Panc1 (cell line): ENCODE data around the gene SOX18. TPM values are rescaled to one million over a fixed set of nuclear protein-coding genes. Genes with fewer than 3 reads are reported as not detected.

Experiments used
- ATAC-seq: fragments of 200-7000 bp; cut with Tn5 transposase; 2 replicates; pipeline ENCODE4 v1.9.1; 2020; ENCODE audit warnings: mild to moderate bottlenecking, moderate library complexity
- BruUV-seq: library from RNA; stranded (reverse); fragments of 400-500 nt; replicated peaks from 2 replicates; lab custom pipeline; 2021; lab: Mats Ljungman, UMichigan
- CTCF ChIA-PET: fragments of 300-600 bp; sonication (Branson Sonifier 250); formaldehyde crosslinking; loops from one replicate; lab custom pipeline; 2022; ENCODE audit warnings: antibody characterized with exemption; lab: Charles Lee
- POLR2A ChIA-PET: fragments of 300-600 bp; sonication (Branson Sonifier 250); formaldehyde crosslinking; loops from one replicate; lab custom pipeline; 2022; ENCODE audit warnings: antibody characterized with exemption; lab: Charles Lee
- DNase-seq: peaks from one replicate; pipeline ENCODE4 v3.0.0-alpha.2; 2010; ENCODE audit warnings: low read depth, low spot score
- H3K27ac ChIP-seq: 2 replicates; pipeline ENCODE4 v1.5.1; 2011; ENCODE audit warnings: mild to moderate bottlenecking, low read length, inconsistent platforms
- H3K27me3 ChIP-seq: fragments of 200-500 bp; sonication (Bioruptor generic); 2 replicates; pipeline ENCODE4 v1.6.0; 2014; ENCODE audit warnings: low read length, inconsistent platforms; ENCODE audit not compliant: control insufficient read depth, insufficient read depth
- H3K36me3 ChIP-seq: fragments of 200-500 bp; sonication (Bioruptor generic); 2 replicates; pipeline ENCODE4 v1.5.1; 2014; ENCODE audit warnings: inconsistent platforms, mild to moderate bottlenecking, low read length, moderate library complexity; ENCODE audit not compliant: control insufficient read depth, insufficient read depth
- H3K4me1 ChIP-seq: 2 replicates; pipeline ENCODE4 v1.5.1; 2011; ENCODE audit warnings: inconsistent platforms, mild to moderate bottlenecking, low read length, moderate library complexity; ENCODE audit not compliant: control insufficient read depth, insufficient read depth
- H3K4me3 ChIP-seq, 2 experiments: 2 replicates each; pipeline ENCODE4 v1.5.1; 2011 to 2012; ENCODE audit warnings: low read depth in 2 of 2, low read length in 2 of 2, mild to moderate bottlenecking in 2 of 2, inconsistent platforms in 1 of 2, moderate library complexity in 1 of 2
- H3K9me3 ChIP-seq: fragments of 200-500 bp; sonication (Bioruptor generic); 2 replicates; pipeline ENCODE4 v1.5.1; 2014; ENCODE audit warnings: low read depth, mild to moderate bottlenecking, inconsistent platforms, low read length, moderate library complexity; ENCODE audit not compliant: control insufficient read depth, insufficient read depth
- CTCF ChIP-seq: fragments of 450-650 bp; IDR thresholded peaks from 2 replicates; pipeline ENCODE4 v1.5.1; 2017; ENCODE audit warnings: mild to moderate bottlenecking
- POLR2AphosphoS5 ChIP-seq: IDR thresholded peaks from 2 replicates; pipeline ENCODE4 v1.6.1; 2012; ENCODE audit warnings: mild to moderate bottlenecking, low read depth, low read length, moderate library complexity
- SIN3A ChIP-seq: IDR thresholded peaks from 2 replicates; pipeline ENCODE4 v1.6.1; 2012; ENCODE audit warnings: low read depth, mild to moderate bottlenecking, low read length, moderate library complexity, borderline replicate concordance; ENCODE audit not compliant: insufficient read depth
- TCF7L2 ChIP-seq: IDR thresholded peaks from 2 replicates; pipeline ENCODE4 v1.6.1; 2011; ENCODE audit warnings: mild to moderate bottlenecking, low read depth, low read length, inconsistent platforms
- in situ Hi-C: cut with HindIII; loops from 2 replicates; pipeline ENCODE4 v1.10.0; 2016; ENCODE audit warnings: low sequenced_read_pairs, low pct_unique_long_range_greater_than_20kb
- intact Hi-C: fragments of 100-400 bp; cut with micrococcal nuclease; formaldehyde crosslinking; loops from one replicate; pipeline ENCODE4 v1.10.0; 2022; ENCODE audit not compliant: unreplicated experiment
- total RNA-seq: library from RNA; stranded (reverse); gene quantifications from one replicate; pipeline ENCODE4 v1.2.1, GENCODE V29; 2021; ENCODE audit not compliant: unreplicated experiment
- TF ChIP-seq, protein P1 (sequence below), 2 experiments: IDR thresholded peaks; 2 replicates each; pipeline ENCODE4 v1.6.1; 2011 to 2012; ENCODE audit warnings: low read depth in 2 of 2, control low read depth in 1 of 2, low read length in 1 of 2, mild to moderate bottlenecking in 1 of 2, moderate library complexity in 1 of 2; ENCODE audit not compliant: insufficient read depth in 1 of 2

The SOX18 gene
- total RNA-seq, 1 experiment from 2014 or later = 18.7 TPM

- no TSS peak for BruUV-seq
- ChIA-PET POLR2A (no interaction called here), CTCF (no interaction called here)
- no peak for TF ChIP-seq CTCF
- TF ChIP-seq SIN3A = no peak
- TF ChIP-seq TCF7L2 = no peak
- TF ChIP-seq, protein P1, sequence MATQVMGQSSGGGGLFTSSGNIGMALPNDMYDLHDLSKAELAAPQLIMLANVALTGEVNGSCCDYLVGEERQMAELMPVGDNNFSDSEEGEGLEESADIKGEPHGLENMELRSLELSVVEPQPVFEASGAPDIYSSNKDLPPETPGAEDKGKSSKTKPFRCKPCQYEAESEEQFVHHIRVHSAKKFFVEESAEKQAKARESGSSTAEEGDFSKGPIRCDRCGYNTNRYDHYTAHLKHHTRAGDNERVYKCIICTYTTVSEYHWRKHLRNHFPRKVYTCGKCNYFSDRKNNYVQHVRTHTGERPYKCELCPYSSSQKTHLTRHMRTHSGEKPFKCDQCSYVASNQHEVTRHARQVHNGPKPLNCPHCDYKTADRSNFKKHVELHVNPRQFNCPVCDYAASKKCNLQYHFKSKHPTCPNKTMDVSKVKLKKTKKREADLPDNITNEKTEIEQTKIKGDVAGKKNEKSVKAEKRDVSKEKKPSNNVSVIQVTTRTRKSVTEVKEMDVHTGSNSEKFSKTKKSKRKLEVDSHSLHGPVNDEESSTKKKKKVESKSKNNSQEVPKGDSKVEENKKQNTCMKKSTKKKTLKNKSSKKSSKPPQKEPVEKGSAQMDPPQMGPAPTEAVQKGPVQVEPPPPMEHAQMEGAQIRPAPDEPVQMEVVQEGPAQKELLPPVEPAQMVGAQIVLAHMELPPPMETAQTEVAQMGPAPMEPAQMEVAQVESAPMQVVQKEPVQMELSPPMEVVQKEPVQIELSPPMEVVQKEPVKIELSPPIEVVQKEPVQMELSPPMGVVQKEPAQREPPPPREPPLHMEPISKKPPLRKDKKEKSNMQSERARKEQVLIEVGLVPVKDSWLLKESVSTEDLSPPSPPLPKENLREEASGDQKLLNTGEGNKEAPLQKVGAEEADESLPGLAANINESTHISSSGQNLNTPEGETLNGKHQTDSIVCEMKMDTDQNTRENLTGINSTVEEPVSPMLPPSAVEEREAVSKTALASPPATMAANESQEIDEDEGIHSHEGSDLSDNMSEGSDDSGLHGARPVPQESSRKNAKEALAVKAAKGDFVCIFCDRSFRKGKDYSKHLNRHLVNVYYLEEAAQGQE (IDR thresholded peaks at IDR 0.05; ENCODE audit: insufficient read depth in 1 of 2, low read depth in 2 of 2, low read length in 1 of 2) = no peak
- TF ChIP-seq POLR2AphosphoS5 = no peak
- H3K36me3 ChIP-seq = no peaks in the 10 kb centered on the region
- H3K9me3 ChIP-seq = no peaks in the 10 kb centered on the region
- intact Hi-C loops (no loop called here), in situ Hi-C loops (no loop called here)
- no peak for ATAC-seq
- H3K27me3 ChIP-seq = no peaks in the 10 kb centered on the region
- no peak overlapping the region for H3K4me3 ChIP-seq
- DNase-seq = no peak
- H3K4me1 ChIP-seq = no peaks in the 10 kb centered on the region
- no peak overlapping the region for H3K27ac ChIP-seq
Measured at GRCh38 chr20:64095455-64095854, 46.0 kb upstream of the SOX18 start.

DNA sequence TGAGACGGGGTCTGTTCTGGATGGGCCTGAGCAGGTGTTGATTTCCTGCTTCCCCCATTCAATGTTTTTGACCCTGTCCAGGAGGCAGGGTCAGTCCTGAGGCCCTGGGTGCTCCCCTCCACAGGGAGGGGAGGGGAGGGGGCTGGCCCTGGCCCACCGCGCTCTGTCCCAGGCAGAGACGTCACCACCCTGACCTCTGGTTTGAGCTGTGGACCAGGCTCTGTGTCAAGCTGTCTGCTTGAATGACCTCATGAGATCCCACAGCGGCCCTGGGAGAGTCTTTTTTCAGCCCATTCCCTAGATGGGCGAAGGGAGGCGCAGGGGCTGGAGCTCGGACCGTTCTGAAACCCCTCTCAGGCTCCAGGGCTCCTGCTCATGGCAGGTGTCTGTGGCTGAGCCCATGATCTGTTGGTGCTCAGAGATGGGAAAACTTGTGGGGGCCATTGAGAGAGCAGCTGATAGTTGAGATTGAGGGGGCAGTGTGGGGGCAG is 43.6 kb upstream of the SOX18 start:
- ATAC-seq (peak; percentile 51; the same call in 1 of the 2 replicates), DNase-seq (no peak)
- Histone ChIP-seq H3K4me1 (no peaks in the 10 kb centered on the region), H3K36me3 (no peaks in the 10 kb centered on the region), H3K27me3 (no peaks in the 10 kb centered on the region), H3K9me3 (no peaks in the 10 kb centered on the region), H3K27ac (no peak overlapping the region), H3K4me3 (no peak overlapping the region)
- CTCF ChIA-PET = no interaction called here
- TF ChIP-seq SIN3A (no peak), TCF7L2 (no peak), POLR2AphosphoS5 (no peak), CTCF (no peak)
- TF ChIP-seq, protein P1 (IDR thresholded peaks at IDR 0.05; ENCODE audit: insufficient read depth in 1 of 2, low read depth in 2 of 2, low read length in 1 of 2) = no peak
- intact Hi-C loops = no loop called here
- in situ Hi-C loops = no loop called here
- POLR2A ChIA-PET = no interaction called here
- BruUV-seq = no TSS peak
